Measurements from ENCODE around the gene GAS2L2. TPM values are rescaled to one million over a fixed set of nuclear protein-coding genes. Genes with fewer than 3 reads are reported as not detected.

GAS2L2 gene
- polyA plus RNA-seq, 1 donor (not counting 4 experiments of a cell fraction or from before 2014, with no cell fraction given): 0.05 TPM

GRCh38 chr17:35745246-35745645 is 7.8 kb downstream of the GAS2L2 start:
- no peak overlapping the region for H2AFZ ChIP-seq (ENCODE audit: control insufficient read depth, low read length)
- peaks cover 21% of the 10 kb centered on the region for H3K4me1 ChIP-seq (ENCODE audit: control insufficient read depth, extremely low read depth, insufficient read depth, low read length)
- H3K9me3 ChIP-seq (ENCODE audit: control insufficient read depth, low read depth, low read length): no peaks in the 10 kb centered on the region
- TF ChIP-seq EZH2 (IDR thresholded peaks at IDR 0.05; ENCODE audit: low read length): no peak
- TF ChIP-seq, protein P1, sequence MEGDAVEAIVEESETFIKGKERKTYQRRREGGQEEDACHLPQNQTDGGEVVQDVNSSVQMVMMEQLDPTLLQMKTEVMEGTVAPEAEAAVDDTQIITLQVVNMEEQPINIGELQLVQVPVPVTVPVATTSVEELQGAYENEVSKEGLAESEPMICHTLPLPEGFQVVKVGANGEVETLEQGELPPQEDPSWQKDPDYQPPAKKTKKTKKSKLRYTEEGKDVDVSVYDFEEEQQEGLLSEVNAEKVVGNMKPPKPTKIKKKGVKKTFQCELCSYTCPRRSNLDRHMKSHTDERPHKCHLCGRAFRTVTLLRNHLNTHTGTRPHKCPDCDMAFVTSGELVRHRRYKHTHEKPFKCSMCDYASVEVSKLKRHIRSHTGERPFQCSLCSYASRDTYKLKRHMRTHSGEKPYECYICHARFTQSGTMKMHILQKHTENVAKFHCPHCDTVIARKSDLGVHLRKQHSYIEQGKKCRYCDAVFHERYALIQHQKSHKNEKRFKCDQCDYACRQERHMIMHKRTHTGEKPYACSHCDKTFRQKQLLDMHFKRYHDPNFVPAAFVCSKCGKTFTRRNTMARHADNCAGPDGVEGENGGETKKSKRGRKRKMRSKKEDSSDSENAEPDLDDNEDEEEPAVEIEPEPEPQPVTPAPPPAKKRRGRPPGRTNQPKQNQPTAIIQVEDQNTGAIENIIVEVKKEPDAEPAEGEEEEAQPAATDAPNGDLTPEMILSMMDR (optimal IDR thresholded peaks at IDR 0.05 in 1 of 3, IDR thresholded peaks at IDR 0.05 in 1 of 3, conservative IDR thresholded peaks at IDR 0.05 in 1 of 3; ENCODE audit: extremely low read depth in 1 of 3, insufficient read depth in 2 of 3, low read length in 3 of 3): no peak
- H3K79me2 ChIP-seq (ENCODE audit: control insufficient read depth, insufficient read depth, low read length): no peaks in the 10 kb centered on the region
- no peak overlapping the region for H3K4me3 ChIP-seq (ENCODE audit: control insufficient read depth in 2 of 3, extremely low read depth in 1 of 3, insufficient read depth in 2 of 3, low read depth in 1 of 3, low read length in 3 of 3)
- H3K9ac ChIP-seq (ENCODE audit: control insufficient read depth, extremely low read depth, insufficient read depth, low read length): no peak overlapping the region
- H3K36me3 ChIP-seq (ENCODE audit: control insufficient read depth in 2 of 2, extremely low read depth in 1 of 2, insufficient read depth in 2 of 2, low read length in 2 of 2): no peaks in the 10 kb centered on the region
- no peaks in the 10 kb centered on the region for H3K9me1 ChIP-seq (ENCODE audit: control insufficient read depth, extremely low read depth, insufficient read depth, low read length)
- no peaks in the 10 kb centered on the region for H4K20me1 ChIP-seq (ENCODE audit: control insufficient read depth, extremely low read depth, insufficient read depth, low read length)
- H3K4me2 ChIP-seq (ENCODE audit: control insufficient read depth, extremely low read depth, insufficient read depth, low read depth, low read length): no peak overlapping the region
- no peak overlapping the region for H3K27ac ChIP-seq (ENCODE audit: control insufficient read depth, insufficient read depth, low read length)
- FAIRE-seq: no peak
- no peak for DNase-seq (ENCODE audit: low read depth, low spot score)
- dilution Hi-C loops (cut with MboI; ENCODE audit: extremely low pct_ligation_motif_present, low sequenced_read_pairs): no loop called here
- peaks cover 37% of the 10 kb centered on the region for H3K27me3 ChIP-seq (ENCODE audit: control insufficient read depth, extremely low read depth, insufficient read depth, low read length)

GRCh38 chr17:35744830-35745229 is 8.2 kb downstream of the GAS2L2 start:
- Histone ChIP-seq H3K79me2 (ENCODE audit: control insufficient read depth, insufficient read depth, low read length) (no peaks in the 10 kb centered on the region), H3K4me1 (ENCODE audit: control insufficient read depth, extremely low read depth, insufficient read depth, low read length) (peaks cover 17% of the 10 kb centered on the region), H3K4me2 (ENCODE audit: control insufficient read depth, extremely low read depth, insufficient read depth, low read depth, low read length) (no peak overlapping the region), H3K27me3 (ENCODE audit: control insufficient read depth, extremely low read depth, insufficient read depth, low read length) (peaks cover 41% of the 10 kb centered on the region), H3K36me3 (ENCODE audit: control insufficient read depth in 2 of 2, extremely low read depth in 1 of 2, insufficient read depth in 2 of 2, low read length in 2 of 2) (no peaks in the 10 kb centered on the region), H4K20me1 (ENCODE audit: control insufficient read depth, extremely low read depth, insufficient read depth, low read length) (no peaks in the 10 kb centered on the region), H3K4me3 (ENCODE audit: control insufficient read depth in 2 of 3, extremely low read depth in 1 of 3, insufficient read depth in 2 of 3, low read depth in 1 of 3, low read length in 3 of 3) (no peak overlapping the region), H3K27ac (ENCODE audit: control insufficient read depth, insufficient read depth, low read length) (no peak overlapping the region), H3K9me1 (ENCODE audit: control insufficient read depth, extremely low read depth, insufficient read depth, low read length) (no peaks in the 10 kb centered on the region), H2AFZ (ENCODE audit: control insufficient read depth, low read length) (no peak overlapping the region), H3K9ac (ENCODE audit: control insufficient read depth, extremely low read depth, insufficient read depth, low read length) (no peak overlapping the region), H3K9me3 (ENCODE audit: control insufficient read depth, low read depth, low read length) (no peaks in the 10 kb centered on the region)
- TF ChIP-seq EZH2 (IDR thresholded peaks at IDR 0.05; ENCODE audit: low read length): no peak
- TF ChIP-seq, protein P1 (optimal IDR thresholded peaks at IDR 0.05 in 1 of 3, IDR thresholded peaks at IDR 0.05 in 1 of 3, conservative IDR thresholded peaks at IDR 0.05 in 1 of 3; ENCODE audit: extremely low read depth in 1 of 3, insufficient read depth in 2 of 3, low read length in 3 of 3): no peak
- dilution Hi-C loops (cut with MboI; ENCODE audit: extremely low pct_ligation_motif_present, low sequenced_read_pairs): no loop called here
- FAIRE-seq (no peak), DNase-seq (ENCODE audit: low read depth, low spot score) (no peak)

Data from keratinocyte (primary cell).